Lung microvascular endothelial cell (primary cell): Measurements from ENCODE around the gene SLC35C1. TPM values are rescaled to one million over a fixed set of nuclear protein-coding genes. Genes with fewer than 3 reads are reported as not detected.
"Not testable (repeated sequence)": the region's sequence is repeated elsewhere in the genome, so short reads cannot be mapped to it uniquely, and the experiment has no call there.

Experiments
- DNase-seq, 2 donors: peaks; one replicate each; pipeline versions ENCODE4 v3.0.0 to v3.0.0-alpha.2; 2010; ENCODE audit warnings: low read depth in 2 of 2
- total RNA-seq: library from RNA; depleted of rRNA; stranded (reverse); fragments of >200 nt; gene quantifications from 2 replicates; pipeline ENCODE4 v1.2.1, GENCODE V29; 2014

Gene SLC35C1
- total RNA-seq, 1 donor from 2014 or later, result 7.7 TPM

GRCh38 chr11:45786272-45786671 is 18.7 kb upstream of the SLC35C1 start:
- no peak for DNase-seq

GRCh38 chr11:45788887-45789286 is 16.1 kb upstream of the SLC35C1 start:
- no peak for DNase-seq

- no peak for DNase-seq
These were observed 13.4 kb upstream of the SLC35C1 start for GRCh38 chr11:45791524-45791923.

- no peak for DNase-seq
These were observed 10.8 kb upstream of the SLC35C1 start for GRCh38 chr11:45794169-45794568.

GRCh38 chr11:45795379-45795778 is 9.6 kb upstream of the SLC35C1 start:
- no peak for DNase-seq

GRCh38 chr11:45796461-45796861 is 8.5 kb upstream of the SLC35C1 start:
- DNase-seq, result no peak

GRCh38 chr11:45798793-45799441 is 6.0 kb upstream of the SLC35C1 start:
- DNase-seq, result peak in 1 of 2 donors; percentile 22

GRCh38 chr11:45799562-45799961 is 5.4 kb upstream of the SLC35C1 start:
- DNase-seq, result no peak

- no peak for DNase-seq
These were observed 4.7 kb upstream of the SLC35C1 start for GRCh38 chr11:45800261-45800660.

- DNase-seq, result peak; percentile 45
These were observed 3.1 kb upstream of the SLC35C1 start for GRCh38 chr11:45801723-45802315.

- DNase-seq, result no peak
These were observed 2.2 kb upstream of the SLC35C1 start for GRCh38 chr11:45802531-45803317.

- DNase-seq, result peak; percentile 44 to 52
These were observed 783 bp upstream of the SLC35C1 start for GRCh38 chr11:45803971-45804760.

GRCh38 chr11:45805305-45806071 is 539 bp downstream of the SLC35C1 start:
- peak; percentile 66 to 73 for DNase-seq

- DNase-seq, result peak in 1 of 2 donors; percentile 8
These were observed 1.4 kb downstream of the SLC35C1 start for GRCh38 chr11:45806072-45806933.

- no peak for DNase-seq
These were observed 2.2 kb downstream of the SLC35C1 start for GRCh38 chr11:45806937-45807791.

- no peak for DNase-seq
These were observed 2.9 kb downstream of the SLC35C1 start for GRCh38 chr11:45807792-45808238.

- DNase-seq, result not testable (repeated sequence)
These were observed 3.5 kb downstream of the SLC35C1 start for GRCh38 chr11:45808427-45808826.

- DNase-seq, result peak in 1 of 2 donors; percentile 17
These were observed 4.8 kb downstream of the SLC35C1 start for GRCh38 chr11:45809456-45810395.
